Neural progenitor cell (in vitro differentiated cells): ENCODE measurements around the gene MAD2L1BP. TPM values are rescaled to one million over a fixed set of nuclear protein-coding genes. Genes with fewer than 3 reads are reported as not detected.
"Not testable (repeated sequence)": the region's sequence is repeated elsewhere in the genome, so short reads cannot be mapped to it uniquely, and the experiment has no call there.

Experiments
- DNase-seq: peaks from one replicate; pipeline ENCODE4 v3.0.0-alpha.2; 2016; ENCODE audit warnings: low spot score
- H2AFZ ChIP-seq: fragments of 200-600 bp; sonication (generic); replicated peaks from 2 replicates; pipeline ENCODE4 v1.6.1; 2016; ENCODE audit warnings: antibody characterized with exemption
- H3F3A ChIP-seq: fragments of 200-600 bp; sonication (generic); 2 replicates; pipeline ENCODE4 v1.6.1; 2016; ENCODE audit warnings: antibody characterized with exemption, low read depth
- H3K27ac ChIP-seq: fragments of 200-600 bp; sonication (generic); 2 replicates; pipeline ENCODE4 v1.5.1; 2016; ENCODE audit warnings: mild to moderate bottlenecking
- H3K27me3 ChIP-seq: fragments of 200-600 bp; sonication (generic); 2 replicates; pipeline ENCODE4 v1.6.1; 2016; ENCODE audit warnings: mild to moderate bottlenecking, moderate library complexity
- H3K36me3 ChIP-seq: fragments of 200-600 bp; sonication (generic); 2 replicates; pipeline ENCODE4 v1.5.1; 2016
- H3K4me1 ChIP-seq: fragments of 200-600 bp; sonication (generic); 2 replicates; pipeline ENCODE4 v1.6.1; 2016; ENCODE audit warnings: mixed run types
- H3K4me2 ChIP-seq: fragments of 200-600 bp; sonication (generic); 2 replicates; pipeline ENCODE4 v1.6.1; 2016
- H3K4me3 ChIP-seq: fragments of 200-600 bp; sonication (generic); 2 replicates; pipeline ENCODE4 v1.5.1; 2016
- H3K79me2 ChIP-seq: fragments of 200-600 bp; sonication (generic); 2 replicates; pipeline ENCODE4 v1.6.1; 2016; ENCODE audit warnings: low read depth
- H3K9ac ChIP-seq: fragments of 200-600 bp; sonication (generic); 2 replicates; pipeline ENCODE4 v1.6.1; 2016
- H3K9me3 ChIP-seq: fragments of 200-600 bp; sonication (generic); 2 replicates; pipeline ENCODE4 v1.5.1; 2016; ENCODE audit warnings: low read depth
- H4K20me1 ChIP-seq: fragments of 200-600 bp; sonication (generic); 2 replicates; pipeline ENCODE4 v1.6.1; 2016; ENCODE audit warnings: low read depth
- H3K27ac Mint-ChIP-seq: 3 replicates; pipeline ENCODE4 v1.8.0; 2021; ENCODE audit warnings: mixed read lengths
- H3K27me3 Mint-ChIP-seq: 2 replicates; pipeline ENCODE4 v1.8.0; 2022; ENCODE audit warnings: low read depth, mild to moderate bottlenecking, inconsistent platforms, moderate library complexity, mixed read lengths; ENCODE audit not compliant: insufficient read depth
- H3K36me3 Mint-ChIP-seq: 3 replicates; pipeline ENCODE4 v1.8.0; 2021; ENCODE audit warnings: mixed read lengths
- H3K4me1 Mint-ChIP-seq: 3 replicates; pipeline ENCODE4 v1.8.0; 2021; ENCODE audit warnings: mixed read lengths
- H3K4me3 Mint-ChIP-seq: 3 replicates; pipeline ENCODE4 v1.8.0; 2021; ENCODE audit warnings: mild to moderate bottlenecking, moderate library complexity, mixed read lengths
- H3K9me3 Mint-ChIP-seq: 3 replicates; pipeline ENCODE4 v1.8.0; 2020; ENCODE audit warnings: mixed read lengths
- CTCF ChIP-seq: fragments of 200-600 bp; sonication (generic); IDR thresholded peaks from 2 replicates; pipeline ENCODE4 v1.5.1; 2017; ENCODE audit warnings: antibody characterized with exemption, mild to moderate bottlenecking
- EZH2 ChIP-seq: fragments of 200-600 bp; sonication (generic); IDR thresholded peaks from 2 replicates; pipeline ENCODE4 v1.6.1; 2017; ENCODE audit warnings: antibody characterized with exemption, mild to moderate bottlenecking, moderate library complexity
- EZH2phosphoT487 ChIP-seq: fragments of 200-600 bp; sonication (generic); IDR thresholded peaks from 2 replicates; pipeline ENCODE4 v1.6.1; 2017; ENCODE audit warnings: antibody characterized with exemption
- total RNA-seq: library from RNA; depleted of rRNA; stranded (reverse); fragments of >200 nt; gene quantifications from 2 replicates; pipeline ENCODE4 v1.2.3, GENCODE V29; 2015; ENCODE audit warnings: low replicate concordance

The MAD2L1BP gene
- total RNA-seq, 1 donor from 2014 or later = 52.0 TPM

GRCh38 chr6:43629505-43630300, 5.9 kb upstream of the MAD2L1BP start:
- peaks cover 22% of the 10 kb centered on the region for H3F3A ChIP-seq
- peaks cover 22% of the 10 kb centered on the region for H3K36me3 Mint-ChIP-seq
- peaks cover 19% of the 10 kb centered on the region for H3K79me2 ChIP-seq
- TF ChIP-seq CTCF = no peak
- TF ChIP-seq EZH2phosphoT487 = no peak
- TF ChIP-seq EZH2 = no peak
- H3K27ac Mint-ChIP-seq = peak overlapping the region; percentile 100
- peaks cover 3% of the 10 kb centered on the region for H3K4me1 ChIP-seq
- H3K27me3 ChIP-seq = no peaks in the 10 kb centered on the region
- no peaks in the 10 kb centered on the region for H3K9me3 ChIP-seq
- peaks cover 4% of the 10 kb centered on the region for H3K27me3 Mint-ChIP-seq
- H4K20me1 ChIP-seq = peaks cover 10% of the 10 kb centered on the region
- no peaks in the 10 kb centered on the region for H3K9me3 Mint-ChIP-seq
- H3K27ac ChIP-seq = peak overlapping the region; percentile 52
- H3K4me2 ChIP-seq = peak overlapping the region; percentile 77
- H2AFZ ChIP-seq = peak overlapping the region; percentile 74
- H3K4me3 ChIP-seq = peak overlapping the region; percentile 89
- DNase-seq = peak; percentile 96
- H3K9ac ChIP-seq = no peak overlapping the region
- H3K4me1 Mint-ChIP-seq = peaks cover 32% of the 10 kb centered on the region
- H3K4me3 Mint-ChIP-seq = peak overlapping the region; percentile 97
- no peaks in the 10 kb centered on the region for H3K36me3 ChIP-seq

- Mint-ChIP-seq H3K27me3 (peaks cover 11% of the 10 kb centered on the region), H3K9me3 (no peaks in the 10 kb centered on the region), H3K36me3 (peaks cover 15% of the 10 kb centered on the region), H3K27ac (peak overlapping the region; percentile 86), H3K4me3 (peak overlapping the region; percentile 64), H3K4me1 (peaks cover 44% of the 10 kb centered on the region)
- H3K4me1 ChIP-seq = peaks cover 3% of the 10 kb centered on the region
- no peak for DNase-seq
- H3K4me2 ChIP-seq = no peak overlapping the region
- peaks cover 24% of the 10 kb centered on the region for H3K79me2 ChIP-seq
- H3K9me3 ChIP-seq = no peaks in the 10 kb centered on the region
- H4K20me1 ChIP-seq = peaks cover 10% of the 10 kb centered on the region
- H3K27ac ChIP-seq = no peak overlapping the region
- TF ChIP-seq CTCF = no peak
- no peak for TF ChIP-seq EZH2
- TF ChIP-seq EZH2phosphoT487 = no peak
- H3K9ac ChIP-seq = no peak overlapping the region
- H2AFZ ChIP-seq = no peak overlapping the region
- H3K36me3 ChIP-seq = no peaks in the 10 kb centered on the region
- no peaks in the 10 kb centered on the region for H3K27me3 ChIP-seq
- H3F3A ChIP-seq = peaks cover 31% of the 10 kb centered on the region
- H3K4me3 ChIP-seq = no peak overlapping the region
These were observed 4.5 kb upstream of the MAD2L1BP start for GRCh38 chr6:43630980-43631619.

GRCh38 chr6:43633002-43633401, 2.6 kb upstream of the MAD2L1BP start:
- not testable (repeated sequence) for H3K27ac Mint-ChIP-seq, H3K9me3 ChIP-seq, H3K27ac ChIP-seq, H3K4me3 ChIP-seq, H2AFZ ChIP-seq, H3K36me3 ChIP-seq, H4K20me1 ChIP-seq, H3K9me3 Mint-ChIP-seq, H3K4me3 Mint-ChIP-seq, H3K9ac ChIP-seq, H3K36me3 Mint-ChIP-seq, H3K27me3 ChIP-seq, H3K4me2 ChIP-seq, DNase-seq
- Histone ChIP-seq H3K4me1 (peaks cover 12% of the 10 kb centered on the region), H3F3A (peaks cover 31% of the 10 kb centered on the region), H3K79me2 (peaks cover 32% of the 10 kb centered on the region)
- Mint-ChIP-seq H3K27me3 (peaks cover 13% of the 10 kb centered on the region), H3K4me1 (peaks cover 38% of the 10 kb centered on the region)
